GM19043 (cell line): ENCODE measurements around the gene GPBP1L1.

Source experiments
- ATAC-seq: cut with Tn5 transposase; IDR thresholded peaks from one replicate; pipeline ENCODE4 v1.9.1; 2021; ENCODE audit warnings: low read depth; ENCODE audit not compliant: unreplicated experiment

GPBP1L1 gene

GRCh38 chr1:45643978-45644377 lies 42.4 kb downstream of the GPBP1L1 start:
- no peak for ATAC-seq

- ATAC-seq: no peak
Measured at GRCh38 chr1:45643321-45643720, 43.0 kb downstream of the GPBP1L1 start.

- ATAC-seq: no peak
Measured at GRCh38 chr1:45640293-45640692, 46.0 kb downstream of the GPBP1L1 start.

- no peak for ATAC-seq
Measured at GRCh38 chr1:45635211-45635610, 51.1 kb downstream of the GPBP1L1 start.

- no peak for ATAC-seq
Measured at GRCh38 chr1:45630429-45630828, 55.9 kb downstream of the GPBP1L1 start.

- ATAC-seq: no peak
Measured at GRCh38 chr1:45629035-45629434, 57.3 kb downstream of the GPBP1L1 start.

- no peak for ATAC-seq
Measured at GRCh38 chr1:45623972-45624371, 62.4 kb downstream of the GPBP1L1 start, which contains the start of gene CCDC17. Gene CCDC17 (minus strand): TSS chr1:45624054. CDS start chr1:45623909, 145 bp downstream.

- no peak for ATAC-seq
Measured at GRCh38 chr1:45622524-45623394, 63.6 kb downstream of the GPBP1L1 start.

- ATAC-seq: no peak
Measured at GRCh38 chr1:45621895-45622523, 64.3 kb downstream of the GPBP1L1 start.

GRCh38 chr1:45621501-45621836 lies 64.9 kb downstream of the GPBP1L1 start:
- no peak for ATAC-seq

GRCh38 chr1:45620588-45621500 lies 65.5 kb downstream of the GPBP1L1 start:
- ATAC-seq: no peak

GRCh38 chr1:45619149-45619921 lies 67.0 kb downstream of the GPBP1L1 start:
- ATAC-seq: no peak

- no peak for ATAC-seq
Measured at GRCh38 chr1:45617618-45618017, 68.7 kb downstream of the GPBP1L1 start.

- no peak for ATAC-seq
Measured at GRCh38 chr1:45615885-45616284, 70.4 kb downstream of the GPBP1L1 start.

- no peak for ATAC-seq
Measured at GRCh38 chr1:45612941-45613579, 73.3 kb downstream of the GPBP1L1 start.

GRCh38 chr1:45610589-45611226 lies 75.6 kb downstream of the GPBP1L1 start:
- ATAC-seq: no peak

GRCh38 chr1:45608175-45609156 lies 77.9 kb downstream of the GPBP1L1 start:
- ATAC-seq: no peak

GRCh38 chr1:45607404-45608074 lies 78.8 kb downstream of the GPBP1L1 start:
- no peak for ATAC-seq
